D721Med (cell line): ENCODE results near the gene HMCN2.

Source experiments
- DNase-seq: peaks from one replicate; pipeline ENCODE4 v3.0.0; 2011; ENCODE audit warnings: low spot score; ENCODE audit not compliant: insufficient read length
- FAIRE-seq: peaks from 2 replicates; lab custom pipeline; 2011; peaks lifted over from hg19 to GRCh38; lab: Jason Lieb, UNC
- CTCF ChIP-seq: IDR thresholded peaks from 2 replicates; pipeline ENCODE4 v1.5.1; 2012; ENCODE audit warnings: mild to moderate bottlenecking, control low read depth; ENCODE audit not compliant: insufficient read depth; ENCODE audit errors: missing control alignments

The HMCN2 gene

DNA sequence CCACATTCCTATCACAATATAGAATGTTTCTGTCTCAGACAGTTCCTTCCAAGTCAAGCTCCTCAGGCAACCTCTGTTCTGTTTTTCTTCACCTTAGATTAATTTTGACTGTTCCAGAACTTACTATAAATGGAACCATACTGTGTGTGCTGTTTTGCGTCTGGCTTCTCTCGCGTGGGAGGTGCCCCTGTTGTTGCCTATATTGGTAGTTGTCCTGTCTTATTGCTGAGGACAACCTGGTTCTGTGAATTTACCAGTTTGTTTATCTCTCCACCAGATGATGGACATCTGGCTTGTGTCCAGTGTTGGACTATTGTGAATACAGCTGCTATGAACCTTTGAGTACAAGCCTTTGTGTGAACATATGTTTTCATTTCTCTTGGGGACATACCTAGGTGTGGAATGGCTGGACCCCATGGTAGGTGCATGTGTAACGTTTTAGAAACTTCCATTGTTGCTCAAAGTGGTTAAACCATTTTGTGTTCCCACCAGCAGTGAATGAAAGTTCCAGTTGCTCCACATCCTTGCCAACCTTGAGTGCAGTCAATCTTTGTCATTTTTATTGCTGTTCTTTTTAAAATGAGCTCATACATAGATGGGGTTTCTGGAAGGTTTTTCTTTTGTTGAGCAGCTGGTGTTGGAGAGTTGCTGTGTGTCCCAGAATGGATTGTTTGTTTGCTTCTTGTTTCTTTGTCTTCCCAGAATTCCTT lies 18.1 kb downstream of the HMCN2 start:
- no peak for DNase-seq
- no peak for FAIRE-seq
- TF ChIP-seq CTCF: no peak

DNA sequence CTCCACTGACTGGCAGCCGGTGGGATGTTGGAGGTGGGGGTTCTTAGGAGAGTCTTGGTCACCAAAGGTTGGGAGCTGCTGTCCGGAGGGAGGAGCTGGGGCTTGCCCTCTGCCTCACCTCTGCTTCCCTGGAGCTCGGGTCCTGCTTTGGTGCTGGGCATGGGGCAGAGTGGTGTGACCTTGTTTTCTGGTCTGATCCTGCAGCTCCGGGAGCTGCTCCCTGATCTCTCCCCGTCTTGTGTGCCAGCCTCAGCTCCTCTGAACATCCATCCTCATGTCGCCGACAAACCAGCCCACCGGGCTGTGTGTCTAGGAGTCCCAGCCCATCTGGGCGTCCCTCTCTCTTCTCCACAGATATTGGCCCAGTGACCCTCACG lies 18.7 kb downstream of the HMCN2 start:
- FAIRE-seq: no peak
- TF ChIP-seq CTCF: no peak
- no peak for DNase-seq

DNA sequence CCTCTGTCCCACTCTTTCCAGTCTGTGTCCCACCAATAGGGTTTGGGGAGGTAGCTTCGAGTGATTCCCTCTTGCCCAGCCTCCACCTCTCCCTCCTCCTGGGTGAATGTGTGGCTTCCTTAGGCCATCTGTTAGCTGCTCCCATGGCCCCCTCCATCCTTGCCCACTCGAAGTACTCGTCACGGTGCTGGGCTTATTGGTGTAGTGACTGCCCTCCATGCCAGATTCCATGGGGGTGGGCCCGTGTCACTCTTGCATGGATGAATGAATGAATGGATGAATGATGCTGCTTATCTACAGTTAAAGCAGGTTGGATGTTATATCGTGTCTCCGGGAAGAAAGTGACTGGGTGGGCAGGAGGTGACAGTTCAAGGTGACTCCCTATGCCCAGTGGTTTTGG lies 19.1 kb downstream of the HMCN2 start:
- no peak for TF ChIP-seq CTCF
- FAIRE-seq: no peak
- no peak for DNase-seq

- FAIRE-seq: no peak
- DNase-seq: no peak
- TF ChIP-seq CTCF: no peak
Measured at GRCh38 chr9:130285271-130285670, 19.7 kb downstream of the HMCN2 start.

DNA sequence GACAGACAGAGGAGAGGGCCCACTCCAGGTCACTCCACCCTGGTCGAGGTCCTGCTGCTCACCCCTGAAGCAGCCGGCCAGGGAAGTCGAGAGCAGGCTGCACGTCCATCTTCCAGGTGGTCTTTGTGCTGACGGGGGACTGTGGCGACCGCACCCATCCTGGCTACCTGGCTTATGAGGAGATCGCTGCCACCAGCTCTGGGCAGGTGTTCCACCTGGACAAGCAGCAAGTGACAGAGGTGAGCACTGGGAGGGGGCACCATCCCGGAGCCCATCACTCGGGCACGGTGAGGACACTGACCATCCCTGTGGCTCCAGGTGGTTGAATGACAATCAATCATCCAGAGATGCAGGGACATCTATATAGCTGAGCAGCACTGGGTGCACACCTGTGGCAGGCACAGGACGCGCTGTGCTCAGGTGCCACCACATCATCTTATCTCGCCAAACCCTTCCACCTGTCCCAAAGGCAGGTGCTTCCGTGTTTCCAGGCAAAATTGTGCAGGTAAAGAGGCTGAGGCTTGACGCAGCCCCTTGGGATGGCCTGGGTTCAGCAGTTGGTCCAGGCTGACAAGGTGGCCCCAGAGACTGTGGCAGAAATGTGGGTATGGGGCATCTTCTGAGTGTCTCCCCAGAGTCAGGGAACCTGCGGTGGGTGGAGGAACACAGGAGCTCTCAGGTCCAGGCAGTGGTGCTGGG lies 20.7 kb downstream of the HMCN2 start:
- no peak for DNase-seq
- FAIRE-seq: no peak
- TF ChIP-seq CTCF: no peak

- FAIRE-seq (no peak), DNase-seq (no peak)
- TF ChIP-seq CTCF: no peak
Measured at GRCh38 chr9:130286781-130287428, 21.3 kb downstream of the HMCN2 start.
